Left lung (tissue), 10 donors: ENCODE results near the gene C10orf71. TPM values are rescaled to one million over a fixed set of nuclear protein-coding genes. Genes with fewer than 3 reads are reported as not detected.
A peak's percentile ranks its signal among the peaks of the same experiment; 100 is the strongest.

ENCODE experiments used
- ATAC-seq: fragments of 200-7000 bp; cut with Tn5 transposase; one replicate; pipeline ENCODE4 v1.9.1; 2020; ENCODE audit warnings: moderate library complexity
- DNase-seq, 4 donors: peaks; one replicate each; pipeline ENCODE4 v3.0.0-alpha.2; 2013 to 2020
- H3K27ac ChIP-seq, 2 donors: fragments of 200-600 bp; sonication (generic) in 1 of 2; one replicate each; pipeline versions ENCODE4 v1.5.0 to v1.8.0; 2020 to 2021
- H3K27me3 ChIP-seq, 2 donors: fragments of 200-600 bp; sonication (generic) in 1 of 2; one replicate each; pipeline versions ENCODE4 v1.5.0 to v1.8.0; 2020 to 2021
- H3K36me3 ChIP-seq, 2 donors: fragments of 200-600 bp; sonication (generic) in 1 of 2; one replicate each; pipeline versions ENCODE4 v1.5.0 to v1.8.0; 2020 to 2021
- H3K4me1 ChIP-seq, 2 donors: fragments of 200-600 bp; one replicate each; pipeline ENCODE4 v1.8.0; 2021
- H3K4me3 ChIP-seq, 2 donors: fragments of 200-600 bp; sonication (generic) in 1 of 2; one replicate each; pipeline versions ENCODE4 v1.5.0 to v1.8.0; 2020 to 2021; ENCODE audit warnings: mild to moderate bottlenecking in 1 of 2
- H3K9me3 ChIP-seq, 2 donors: fragments of 200-600 bp; sonication (generic) in 1 of 2; one replicate each; pipeline versions ENCODE4 v1.5.0 to v1.8.0; 2020 to 2021
- intact Hi-C, 2 donors: fragments of 100-400 bp; cut with DNase I; formaldehyde crosslinking; loops; one replicate each; pipeline versions ENCODE4 v1.11.2 to v1.14.2; 2022
- polyA plus RNA-seq, 6 donors: library from polyadenylated mRNA; unstranded; fragments of 120-200 nt; gene quantifications; one replicate each; pipeline ENCODE4 v1.2.1, GENCODE V29; 2013; ENCODE audit not compliant: insufficient read length in 6 of 6
- total RNA-seq, 2 donors: library from RNA; stranded (reverse); fragmentation: NEBNext Ultra II Directional; extraction: Animal tissue kit (Norgen Biotek cat#: 25700); gene quantifications; one replicate each; pipeline ENCODE4 v1.2.1, GENCODE V29; 2021
- TF ChIP-seq, protein P1 (sequence below), 2 donors: fragments of 200-600 bp; sonication (generic) in 1 of 2; IDR thresholded peaks; one replicate each; pipeline versions ENCODE4 v1.5.0 to v1.8.0; 2021; ENCODE audit warnings: antibody characterized with exemption in 2 of 2
- donor health status: DM: no; HTN: yes; CAD: no.
- donor health status: DM: no; HTN: no; CAD: no.

Gene C10orf71
- total and polyA plus RNA-seq, 8 donors: not detected

GRCh38 chr10:49272251-49273081 lies 26.5 kb upstream of the C10orf71 start:
- Histone ChIP-seq H3K4me3 (no peak overlapping the region), H3K4me1 (peaks cover 0 to 10% of the 10 kb centered on the region in 2 donors), H3K9me3 (peaks cover 0 to 5% of the 10 kb centered on the region in 2 donors), H3K27me3 (no peaks in the 10 kb centered on the region), H3K36me3 (no peaks in the 10 kb centered on the region), H3K27ac (no peak overlapping the region)
- DNase-seq (no peak), ATAC-seq (peak; percentile 57)
- TF ChIP-seq, protein P1, sequence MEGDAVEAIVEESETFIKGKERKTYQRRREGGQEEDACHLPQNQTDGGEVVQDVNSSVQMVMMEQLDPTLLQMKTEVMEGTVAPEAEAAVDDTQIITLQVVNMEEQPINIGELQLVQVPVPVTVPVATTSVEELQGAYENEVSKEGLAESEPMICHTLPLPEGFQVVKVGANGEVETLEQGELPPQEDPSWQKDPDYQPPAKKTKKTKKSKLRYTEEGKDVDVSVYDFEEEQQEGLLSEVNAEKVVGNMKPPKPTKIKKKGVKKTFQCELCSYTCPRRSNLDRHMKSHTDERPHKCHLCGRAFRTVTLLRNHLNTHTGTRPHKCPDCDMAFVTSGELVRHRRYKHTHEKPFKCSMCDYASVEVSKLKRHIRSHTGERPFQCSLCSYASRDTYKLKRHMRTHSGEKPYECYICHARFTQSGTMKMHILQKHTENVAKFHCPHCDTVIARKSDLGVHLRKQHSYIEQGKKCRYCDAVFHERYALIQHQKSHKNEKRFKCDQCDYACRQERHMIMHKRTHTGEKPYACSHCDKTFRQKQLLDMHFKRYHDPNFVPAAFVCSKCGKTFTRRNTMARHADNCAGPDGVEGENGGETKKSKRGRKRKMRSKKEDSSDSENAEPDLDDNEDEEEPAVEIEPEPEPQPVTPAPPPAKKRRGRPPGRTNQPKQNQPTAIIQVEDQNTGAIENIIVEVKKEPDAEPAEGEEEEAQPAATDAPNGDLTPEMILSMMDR (IDR thresholded peaks at IDR 0.05): no peak
- intact Hi-C loops: no loop called here

- Histone ChIP-seq H3K9me3 (no peaks in the 10 kb centered on the region), H3K4me3 (no peak overlapping the region), H3K4me1 (peaks cover 0 to 10% of the 10 kb centered on the region in 2 donors), H3K27ac (no peak overlapping the region), H3K27me3 (no peaks in the 10 kb centered on the region), H3K36me3 (no peaks in the 10 kb centered on the region)
- ATAC-seq: peak; percentile 58
- DNase-seq: no peak
- TF ChIP-seq, protein P1 (IDR thresholded peaks at IDR 0.05): no peak
- intact Hi-C loops: no loop called here
Observed at GRCh38 chr10:49273082-49273465, 25.9 kb upstream of the C10orf71 start.

DNA sequence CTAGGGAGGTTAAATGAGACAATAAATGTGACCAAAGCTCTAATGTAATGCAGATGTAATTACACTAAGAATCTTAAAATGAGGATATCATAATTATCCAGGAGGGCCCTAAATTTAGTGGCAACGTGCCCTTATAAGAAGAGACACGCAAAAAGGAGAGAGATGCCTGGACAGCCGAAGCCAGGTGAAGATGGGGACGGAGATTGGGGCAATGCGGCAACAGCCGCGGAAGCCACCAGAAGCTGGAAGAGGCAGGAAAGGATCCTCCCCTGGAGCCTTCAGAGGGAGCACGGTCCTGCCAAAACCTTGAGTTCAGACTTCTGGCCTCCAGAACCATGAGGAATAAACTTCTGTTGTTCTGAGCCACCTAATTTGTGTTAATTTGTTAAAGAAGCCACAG lies 25.3 kb upstream of the C10orf71 start:
- no peak overlapping the region for H3K27ac ChIP-seq

GRCh38 chr10:49274886-49275285 lies 24.1 kb upstream of the C10orf71 start:
- Histone ChIP-seq H3K4me1 (peaks cover 0 to 10% of the 10 kb centered on the region in 2 donors), H3K4me3 (no peak overlapping the region), H3K27me3 (no peaks in the 10 kb centered on the region), H3K36me3 (no peaks in the 10 kb centered on the region), H3K27ac (no peak overlapping the region), H3K9me3 (no peaks in the 10 kb centered on the region)
- DNase-seq (no peak), ATAC-seq (no peak)
- TF ChIP-seq, protein P1 (IDR thresholded peaks at IDR 0.05): no peak
- intact Hi-C loops: no loop called here

More for the DNA sequence above, 25.3 kb upstream of the C10orf71 start:
- no peaks in the 10 kb centered on the region for H3K27me3 ChIP-seq
- no peak for ATAC-seq
- intact Hi-C loops: no loop called here
- H3K36me3 ChIP-seq: no peaks in the 10 kb centered on the region
- H3K4me1 ChIP-seq: peaks cover 0 to 10% of the 10 kb centered on the region in 2 donors
- no peak for DNase-seq
- TF ChIP-seq, protein P1 (IDR thresholded peaks at IDR 0.05): no peak
- no peak overlapping the region for H3K4me3 ChIP-seq
- H3K9me3 ChIP-seq: no peaks in the 10 kb centered on the region

DNA sequence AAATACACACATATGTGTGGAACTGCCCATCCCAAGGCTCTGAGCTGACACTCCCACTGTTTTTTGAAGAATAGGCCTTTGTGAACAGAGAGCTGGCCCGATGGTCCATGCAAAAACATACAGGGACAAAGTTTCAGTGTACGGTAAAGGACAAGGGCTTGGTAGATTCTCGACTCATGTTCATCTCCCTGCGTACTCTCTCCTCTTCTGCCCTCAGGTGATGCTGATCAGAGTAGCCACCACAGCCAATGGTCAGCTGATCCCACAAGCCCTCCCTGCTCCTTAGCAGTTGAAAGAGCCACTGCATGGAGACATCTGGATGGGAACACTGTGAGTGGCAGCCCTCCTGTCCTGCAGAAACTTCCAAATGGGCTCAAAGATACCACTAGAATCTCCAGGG lies 23.1 kb upstream of the C10orf71 start:
- Histone ChIP-seq H3K4me3 (no peak overlapping the region), H3K9me3 (no peaks in the 10 kb centered on the region), H3K4me1 (peaks cover 0 to 16% of the 10 kb centered on the region in 2 donors), H3K27ac (no peak overlapping the region), H3K27me3 (no peaks in the 10 kb centered on the region), H3K36me3 (no peaks in the 10 kb centered on the region)
- ATAC-seq (no peak), DNase-seq (no peak)
- TF ChIP-seq, protein P1 (IDR thresholded peaks at IDR 0.05): no peak
- intact Hi-C loops: no loop called here
